GM23248 (cell line): Measurements from ENCODE around the gene NYNRIN. TPM values are rescaled to one million over a fixed set of nuclear protein-coding genes. Genes with fewer than 3 reads are reported as not detected.

Experiments
- DNase-seq: peaks from one replicate; pipeline ENCODE4 v3.0.0-alpha.2; 2015
- H2AFZ ChIP-seq: fragments of 200-600 bp; sonication (generic); 2 replicates; pipeline ENCODE4 v1.6.1; 2016; ENCODE audit warnings: antibody characterized with exemption
- H3F3A ChIP-seq: fragments of 200-600 bp; sonication (generic); 2 replicates; pipeline ENCODE4 v1.6.1; 2016; ENCODE audit warnings: mild to moderate bottlenecking, antibody characterized with exemption, mixed run types; ENCODE audit not compliant: insufficient read depth
- H3K27ac ChIP-seq: fragments of 200-600 bp; sonication (generic); 2 replicates; pipeline ENCODE4 v1.5.1; 2016; ENCODE audit warnings: mild to moderate bottlenecking
- H3K27me3 ChIP-seq: fragments of 200-600 bp; sonication (generic); replicated peaks from 2 replicates; pipeline ENCODE4 v1.6.1; 2016; ENCODE audit warnings: mild to moderate bottlenecking; ENCODE audit not compliant: insufficient read depth
- H3K36me3 ChIP-seq: fragments of 200-600 bp; sonication (generic); 2 replicates; pipeline ENCODE4 v1.6.1; 2016; ENCODE audit warnings: low read depth, mild to moderate bottlenecking
- H3K4me1 ChIP-seq: fragments of 200-600 bp; sonication (generic); 2 replicates; pipeline ENCODE4 v1.6.1; 2016; ENCODE audit warnings: mild to moderate bottlenecking; ENCODE audit not compliant: insufficient read depth
- H3K4me2 ChIP-seq: fragments of 200-600 bp; sonication (generic); one replicate; pipeline ENCODE4 v1.6.1; 2016; ENCODE audit warnings: mild to moderate bottlenecking; ENCODE audit not compliant: unreplicated experiment
- H3K4me3 ChIP-seq: fragments of 200-600 bp; sonication (generic); 2 replicates; pipeline ENCODE4 v1.5.1; 2016; ENCODE audit warnings: mild to moderate bottlenecking
- H3K79me2 ChIP-seq: fragments of 200-600 bp; sonication (generic); 2 replicates; pipeline ENCODE4 v1.6.1; 2016; ENCODE audit warnings: mild to moderate bottlenecking; ENCODE audit not compliant: insufficient read depth
- H3K9ac ChIP-seq: fragments of 200-600 bp; sonication (generic); 2 replicates; pipeline ENCODE4 v1.6.1; 2016; ENCODE audit warnings: mild to moderate bottlenecking
- H3K9me2 ChIP-seq: fragments of 200-600 bp; sonication (generic); 2 replicates; pipeline ENCODE4 v1.6.1; 2016; ENCODE audit warnings: mixed run types, mild to moderate bottlenecking, moderate library complexity; ENCODE audit not compliant: insufficient read depth
- H3K9me3 ChIP-seq: fragments of 200-600 bp; sonication (generic); one replicate; pipeline ENCODE4 v1.6.1; 2017; ENCODE audit warnings: low read depth
- H4K20me1 ChIP-seq: fragments of 200-600 bp; sonication (generic); 2 replicates; pipeline ENCODE4 v1.6.0; 2016; ENCODE audit not compliant: insufficient read depth
- EZH2 ChIP-seq: fragments of 200-600 bp; sonication (generic); IDR thresholded peaks from 2 replicates; pipeline ENCODE4 v1.6.1; 2018; ENCODE audit warnings: antibody characterized with exemption, mild to moderate bottlenecking; ENCODE audit not compliant: insufficient read depth, poor library complexity, severe bottlenecking
- EZH2phosphoT487 ChIP-seq: fragments of 200-600 bp; sonication (generic); IDR thresholded peaks from 2 replicates; pipeline ENCODE4 v1.6.1; 2018; ENCODE audit warnings: antibody characterized with exemption, moderate library complexity, mild to moderate bottlenecking, low read depth; ENCODE audit not compliant: insufficient read depth
- WGBS, 2 experiments: methylation state at CpG; one replicate each; pipeline ENCODE4 v1.1.6; 2015 to 2017; ENCODE audit warnings: low lambda C conversion rate in 2 of 2, low coverage in 1 of 2; ENCODE audit errors: missing lambda C conversion rate in 2 of 2; 5-methylcytosine and 5-hydroxymethylcytosine counted together
- in situ Hi-C: fragments of 300-500 bp; cut with MboI; formaldehyde crosslinking; loops from 2 replicates; pipeline ENCODE4 v1.15.0; 2020
- polyA plus RNA-seq: library from polyadenylated mRNA; unstranded; fragments of >200 nt; fragmentation: Nextera tagmentation; extraction: Ambion mirVana; gene quantifications from 2 replicates; pipeline ENCODE4 v1.2.1, GENCODE V29; 2016
- total RNA-seq: library from RNA; depleted of rRNA; stranded (reverse); fragments of >200 nt; shearing (Covaris generic); gene quantifications from 2 replicates; pipeline ENCODE4 v1.2.3, GENCODE V29; 2014

NYNRIN gene
- total and polyA plus RNA-seq, 2 experiments from 2014 or later: 2.2 to 4.4 TPM

DNA sequence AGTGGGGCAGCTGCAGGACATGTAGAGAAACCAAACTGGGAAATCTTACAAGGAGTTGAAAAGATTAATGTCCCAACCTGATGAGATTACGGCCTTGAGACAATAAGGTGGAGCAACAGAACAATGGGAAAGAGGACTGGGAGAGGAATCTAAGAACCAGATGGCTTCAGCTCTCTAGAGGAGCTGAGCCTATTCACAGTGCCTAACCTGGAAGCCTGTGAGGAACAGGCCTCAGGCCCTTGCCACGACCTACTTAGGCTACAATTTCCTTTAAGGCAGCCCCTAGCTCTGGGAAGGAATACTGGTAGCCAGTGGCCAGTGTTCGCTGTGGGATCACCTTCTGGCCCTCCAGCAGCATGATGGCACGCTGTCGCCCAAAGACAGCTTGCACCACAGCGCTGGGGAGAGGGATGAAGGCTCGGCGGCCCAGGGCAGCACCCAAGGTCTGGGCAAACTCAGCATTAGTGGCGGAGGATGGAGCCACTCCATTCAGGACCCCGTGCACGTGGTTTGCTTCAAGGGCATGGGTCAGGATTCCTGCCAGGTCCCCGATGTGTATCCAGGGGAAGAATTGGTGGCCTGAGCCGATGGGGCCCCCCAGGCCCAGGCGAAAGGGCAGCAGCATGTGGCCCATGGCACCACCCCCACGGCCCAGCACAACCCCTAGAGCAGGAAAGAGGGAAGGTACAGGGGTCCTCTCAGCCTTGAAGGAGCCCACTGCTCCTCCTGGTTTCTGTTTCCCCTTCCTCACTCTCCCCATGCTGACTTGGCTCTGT, 41.2 kb downstream of the NYNRIN start:
- Histone ChIP-seq H3K4me2 (no peak overlapping the region), H3K9me2 (no peaks in the 10 kb centered on the region), H3K27me3 (no peaks in the 10 kb centered on the region), H3K4me1 (peaks cover 16% of the 10 kb centered on the region; the same call in 1 of the 2 replicates), H3K9me3 (no peaks in the 10 kb centered on the region), H3K9ac (no peak overlapping the region), H3K27ac (no peak overlapping the region), H3K4me3 (no peak overlapping the region), H3K79me2 (peaks cover 49% of the 10 kb centered on the region), H3K36me3 (peaks cover 19% of the 10 kb centered on the region; the same call in 1 of the 2 replicates), H4K20me1 (no peaks in the 10 kb centered on the region), H2AFZ (no peak overlapping the region), H3F3A (peaks cover 41% of the 10 kb centered on the region)
- WGBS, 2 experiments: 73% methylated on average over 14 to 15 of the region's 15 CpGs
- DNase-seq: no peak
- in situ Hi-C loops: loop anchor here (5.0 kb wide), 1 partner anchor 103 kb away; the partner anchor contains the start of genes ADCY4 and RIPK3
- TF ChIP-seq EZH2 (no peak), EZH2phosphoT487 (no peak)

DNA sequence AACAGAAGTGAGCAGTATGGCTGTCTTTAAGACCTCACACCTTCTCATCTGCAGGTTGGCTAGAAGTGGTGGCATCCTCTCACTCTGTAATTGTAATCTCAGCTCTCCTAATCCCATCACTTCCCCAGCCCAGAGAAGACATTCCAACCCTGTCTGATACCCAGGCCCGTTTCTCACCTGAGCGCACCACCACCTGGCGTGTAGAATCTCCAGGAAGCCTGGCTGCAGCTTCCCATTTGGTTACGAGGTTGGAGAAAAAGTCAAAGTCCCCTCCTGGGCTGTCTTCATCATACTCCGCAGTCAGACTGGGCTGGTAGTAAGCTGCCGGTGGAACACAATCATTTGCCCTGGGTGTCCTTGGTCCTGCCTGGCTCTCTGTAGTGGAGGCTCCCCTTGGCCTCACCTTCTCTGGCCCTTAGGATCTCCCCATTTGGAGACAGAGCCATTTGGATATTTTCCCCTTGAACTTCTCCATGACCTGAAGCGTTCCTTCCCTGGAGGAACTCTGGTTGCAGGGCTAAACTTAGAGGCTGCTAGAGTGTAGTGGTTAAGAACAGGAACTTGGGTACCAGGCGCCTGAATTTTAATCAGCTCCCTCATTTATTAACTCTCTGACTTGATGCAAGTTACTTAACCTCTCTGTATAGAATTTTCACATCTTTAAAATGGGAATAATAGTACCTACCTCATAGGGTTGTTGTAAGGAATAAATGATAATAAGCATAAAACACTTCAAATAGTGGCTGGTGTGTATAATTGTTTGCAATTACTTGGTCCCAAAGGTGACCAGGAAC, 42.0 kb downstream of the NYNRIN start:
- TF ChIP-seq EZH2phosphoT487: no peak
- no peak for TF ChIP-seq EZH2
- no peaks in the 10 kb centered on the region for H3K9me2 ChIP-seq
- DNase-seq: no peak
- H3K27me3 ChIP-seq: no peaks in the 10 kb centered on the region
- peaks cover 16% of the 10 kb centered on the region; the same call in 1 of the 2 replicates for H3K36me3 ChIP-seq
- H3F3A ChIP-seq: peaks cover 33% of the 10 kb centered on the region
- H2AFZ ChIP-seq: no peak overlapping the region
- no peaks in the 10 kb centered on the region for H3K9me3 ChIP-seq
- no peak overlapping the region; the same call in 1 of the 2 replicates for H3K27ac ChIP-seq
- WGBS, 2 experiments: 71 to 72% methylated on average over 8 of the region's 8 CpGs
- in situ Hi-C loops: no loop called here
- H3K79me2 ChIP-seq: peaks cover 49% of the 10 kb centered on the region
- peak overlapping the region; percentile 98; the same call in 1 of the 2 replicates for H3K9ac ChIP-seq
- no peaks in the 10 kb centered on the region for H4K20me1 ChIP-seq
- H3K4me2 ChIP-seq: peak overlapping the region; percentile 95
- peaks cover 16% of the 10 kb centered on the region; the same call in 1 of the 2 replicates for H3K4me1 ChIP-seq
- peak overlapping the region; percentile 84; the same call in 1 of the 2 replicates for H3K4me3 ChIP-seq

GRCh38 chr14:24441485-24441884, 42.7 kb downstream of the NYNRIN start:
- H3K9me2 ChIP-seq: no peaks in the 10 kb centered on the region
- 58 to 63% methylated on average over 5 of the region's 5 CpGs for whole genome bisulfite sequencing, 2 experiments
- in situ Hi-C loops: no loop called here

GRCh38 chr14:24441904-24442239, 43.1 kb downstream of the NYNRIN start:
- Histone ChIP-seq H3F3A (peaks cover 25% of the 10 kb centered on the region), H3K27me3 (no peaks in the 10 kb centered on the region), H3K4me3 (peak overlapping the region; percentile 84), H3K9me2 (no peaks in the 10 kb centered on the region), H3K9me3 (no peaks in the 10 kb centered on the region), H2AFZ (peak overlapping the region; percentile 81; the same call in 1 of the 2 replicates), H3K4me1 (0 out of 2 replicates have a peak, but pooled peaks cover 8% of the 10 kb centered on the region), H3K27ac (peak overlapping the region; percentile 100), H3K9ac (peak overlapping the region; percentile 98), H3K79me2 (peaks cover 49% of the 10 kb centered on the region), H4K20me1 (no peaks in the 10 kb centered on the region), H3K36me3 (peaks cover 9% of the 10 kb centered on the region; the same call in 1 of the 2 replicates), H3K4me2 (peak overlapping the region; percentile 95)
- peak; percentile 80 for DNase-seq
- TF ChIP-seq EZH2: no peak
- no peak for TF ChIP-seq EZH2phosphoT487
- 4 to 9% methylated on average over 5 to 12 of the region's 12 CpGs for WGBS, 2 experiments
- in situ Hi-C loops: no loop called here

More at GRCh38 chr14:24441485-24441884, 42.7 kb downstream of the NYNRIN start:
- DNase-seq: no peak
- H3K9me3 ChIP-seq: no peaks in the 10 kb centered on the region
- no peaks in the 10 kb centered on the region for H4K20me1 ChIP-seq
- H3K9ac ChIP-seq: peak overlapping the region; percentile 98
- H3K27me3 ChIP-seq: no peaks in the 10 kb centered on the region
- H3K4me3 ChIP-seq: peak overlapping the region; percentile 84
- H3K27ac ChIP-seq: peak overlapping the region; percentile 100
- peaks cover 26% of the 10 kb centered on the region for H3F3A ChIP-seq
- no peak overlapping the region for H2AFZ ChIP-seq
- peaks cover 49% of the 10 kb centered on the region for H3K79me2 ChIP-seq
- H3K36me3 ChIP-seq: peaks cover 10% of the 10 kb centered on the region; the same call in 1 of the 2 replicates
- peaks cover 9% of the 10 kb centered on the region; the same call in 1 of the 2 replicates for H3K4me1 ChIP-seq
- TF ChIP-seq EZH2 (no peak), EZH2phosphoT487 (no peak)
- peak overlapping the region; percentile 95 for H3K4me2 ChIP-seq
